K562 (cell line): Measurements from ENCODE around the gene CLDND2. TPM values are rescaled to one million over a fixed set of nuclear protein-coding genes. Genes with fewer than 3 reads are reported as not detected.

Experiments used
- BRCA1 ChIP-seq, 2 experiments: fragments of 450-650 bp in 1 of 2; sonication (generic) in 1 of 2; formaldehyde crosslinking in 1 of 2; IDR thresholded peaks; 2 replicates each; pipeline versions ENCODE4 v1.5.0 to v1.6.1; 2017 to 2020; ENCODE audit warnings: mild to moderate bottlenecking in 1 of 2, missing genetic modification reagents in 1 of 2
- CBX1 ChIP-seq: sonication (generic); IDR thresholded peaks from 2 replicates; pipeline ENCODE4 v1.6.1; 2016; ENCODE audit warnings: antibody characterized with exemption, low read depth, mild to moderate bottlenecking
- DACH1 ChIP-seq: fragments of 450-650 bp; IDR thresholded peaks from 2 replicates; pipeline ENCODE4 v1.6.1; 2018; ENCODE audit not compliant: partially characterized antibody
- E2F3 ChIP-seq: fragments of 250-450 bp; sonication (Bioruptor Pico); IDR thresholded peaks from 2 replicates; pipeline ENCODE4 v1.4.0; 2020; ENCODE audit warnings: mild to moderate bottlenecking
- STAG1 ChIP-seq: sonication (generic); formaldehyde crosslinking; IDR thresholded peaks from 2 replicates; pipeline ENCODE4 v1.5.0; 2020; ENCODE audit warnings: missing genetic modification reagents, borderline replicate concordance
- ZBTB40 ChIP-seq, 2 experiments: fragments of 450-650 bp in 1 of 2; sonication (generic) in 1 of 2; formaldehyde crosslinking in 1 of 2; IDR thresholded peaks; 2 replicates each; pipeline versions ENCODE4 v1.7.1 to v1.9.0; 2016 to 2022; ENCODE audit warnings: inconsistent platforms in 1 of 2, mild to moderate bottlenecking in 1 of 2, missing genetic modification reagents in 1 of 2
- ZNF408 ChIP-seq: fragments of 250-450 bp; sonication (Bioruptor Pico); IDR thresholded peaks from 2 replicates; pipeline ENCODE4 v1.4.0; 2020; ENCODE audit warnings: low read depth, mild to moderate bottlenecking, moderate library complexity
- ZNF431 ChIP-seq: sonication (generic); formaldehyde crosslinking; IDR thresholded peaks from 2 replicates; pipeline ENCODE4 v1.8.0; 2022; ENCODE audit warnings: mild to moderate bottlenecking, missing genetic modification reagents
- polyA plus RNA-seq, 8 experiments: library from polyadenylated mRNA; depleted of rRNA in 4 of 8; stranded (reverse) in 5 of 8; unstranded in 3 of 8; fragments of >200 nt; fragmentation: Nextera tagmentation in 2 of 8; fragmentation: Illumina TruSeq in 1 of 8; extraction: Ambion mirVana in 2 of 8; extraction: Trizol in 1 of 8; gene quantifications; 2 replicates each; pipeline versions ENCODE4 v1.2.1 to v1.2.3, GENCODE V29; 2011 to 2014; ENCODE audit warnings: inconsistent platforms in 1 of 8, missing spikeins in 1 of 8
- total RNA-seq, 7 experiments: library from RNA; depleted of rRNA in 6 of 7; stranded (reverse); fragments of >200 nt in 6 of 7; fragmentation: Illumina TruSeq in 2 of 7; extraction: Trizol in 2 of 7; gene quantifications; 2 replicates each; pipeline versions ENCODE4 v1.2.1 to v1.2.3, GENCODE V29; 2011 to 2021; ENCODE audit warnings: low replicate concordance in 1 of 7
- TF ChIP-seq, protein P1 (sequence below): sonication (generic); formaldehyde crosslinking; IDR thresholded peaks from 2 replicates; pipeline ENCODE4 v1.9.0; 2022; ENCODE audit warnings: mild to moderate bottlenecking, missing genetic modification reagents
- TF ChIP-seq, protein P2 (sequence below): fragments of 450-650 bp; formaldehyde crosslinking; IDR thresholded peaks from 2 replicates; pipeline ENCODE4 v1.4.0; 2020; ENCODE audit warnings: mild to moderate bottlenecking, mixed read lengths
- TF ChIP-seq, protein P3 (sequence below): sonication (generic); formaldehyde crosslinking; IDR thresholded peaks from 2 replicates; pipeline ENCODE4 v1.8.0; 2022; ENCODE audit warnings: mild to moderate bottlenecking, missing genetic modification reagents
- TF ChIP-seq, protein P4 (sequence below): fragments of 450-650 bp; formaldehyde crosslinking; IDR thresholded peaks from 2 replicates; pipeline ENCODE4 v1.4.0; 2022; ENCODE audit warnings: mild to moderate bottlenecking, moderate library complexity

The CLDND2 gene
- total and polyA plus RNA-seq, 9 of the 15 experiments (the other 6 are each of a cell fraction or from before 2014, with no cell fraction given), result 0.45 to 4.0 (median 1.2) TPM; not detected in 3

- TF ChIP-seq, protein P1, sequence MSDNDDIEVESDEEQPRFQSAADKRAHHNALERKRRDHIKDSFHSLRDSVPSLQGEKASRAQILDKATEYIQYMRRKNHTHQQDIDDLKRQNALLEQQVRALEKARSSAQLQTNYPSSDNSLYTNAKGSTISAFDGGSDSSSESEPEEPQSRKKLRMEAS (CRISPR knock-in tag), result peak; percentile 21; the same call in 1 of the 2 replicates
- no peak for TF ChIP-seq ZBTB40 (IDR thresholded peaks at IDR 0.05)
- TF ChIP-seq ZBTB40 (CRISPR knock-in tag; IDR thresholded peaks at IDR 0.05), result no peak
- TF ChIP-seq, protein P2, sequence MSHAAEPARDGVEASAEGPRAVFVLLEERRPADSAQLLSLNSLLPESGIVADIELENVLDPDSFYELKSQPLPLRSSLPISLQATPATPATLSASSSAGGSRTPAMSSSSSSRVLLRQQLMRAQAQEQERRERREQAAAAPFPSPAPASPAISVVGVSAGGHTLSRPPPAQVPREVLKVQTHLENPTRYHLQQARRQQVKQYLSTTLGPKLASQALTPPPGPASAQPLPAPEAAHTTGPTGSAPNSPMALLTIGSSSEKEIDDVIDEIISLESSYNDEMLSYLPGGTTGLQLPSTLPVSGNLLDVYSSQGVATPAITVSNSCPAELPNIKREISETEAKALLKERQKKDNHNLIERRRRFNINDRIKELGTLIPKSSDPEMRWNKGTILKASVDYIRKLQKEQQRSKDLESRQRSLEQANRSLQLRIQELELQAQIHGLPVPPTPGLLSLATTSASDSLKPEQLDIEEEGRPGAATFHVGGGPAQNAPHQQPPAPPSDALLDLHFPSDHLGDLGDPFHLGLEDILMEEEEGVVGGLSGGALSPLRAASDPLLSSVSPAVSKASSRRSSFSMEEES (CRISPR knock-in tag), result peak; percentile 66
- TF ChIP-seq ZNF408 (CRISPR knock-in tag), result no peak
- TF ChIP-seq STAG1, result no peak
- TF ChIP-seq CBX1, result no peak
- TF ChIP-seq BRCA1 (IDR thresholded peaks at IDR 0.05), result no peak
- no peak for TF ChIP-seq BRCA1 (CRISPR knock-in tag; IDR thresholded peaks at IDR 0.05)
- TF ChIP-seq E2F3 (CRISPR knock-in tag), result no peak
- TF ChIP-seq, protein P3, sequence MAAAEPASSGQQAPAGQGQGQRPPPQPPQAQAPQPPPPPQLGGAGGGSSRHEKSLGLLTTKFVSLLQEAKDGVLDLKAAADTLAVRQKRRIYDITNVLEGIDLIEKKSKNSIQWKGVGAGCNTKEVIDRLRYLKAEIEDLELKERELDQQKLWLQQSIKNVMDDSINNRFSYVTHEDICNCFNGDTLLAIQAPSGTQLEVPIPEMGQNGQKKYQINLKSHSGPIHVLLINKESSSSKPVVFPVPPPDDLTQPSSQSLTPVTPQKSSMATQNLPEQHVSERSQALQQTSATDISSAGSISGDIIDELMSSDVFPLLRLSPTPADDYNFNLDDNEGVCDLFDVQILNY (CRISPR knock-in tag), result no peak
- TF ChIP-seq DACH1, result no peak
- TF ChIP-seq, protein P4, sequence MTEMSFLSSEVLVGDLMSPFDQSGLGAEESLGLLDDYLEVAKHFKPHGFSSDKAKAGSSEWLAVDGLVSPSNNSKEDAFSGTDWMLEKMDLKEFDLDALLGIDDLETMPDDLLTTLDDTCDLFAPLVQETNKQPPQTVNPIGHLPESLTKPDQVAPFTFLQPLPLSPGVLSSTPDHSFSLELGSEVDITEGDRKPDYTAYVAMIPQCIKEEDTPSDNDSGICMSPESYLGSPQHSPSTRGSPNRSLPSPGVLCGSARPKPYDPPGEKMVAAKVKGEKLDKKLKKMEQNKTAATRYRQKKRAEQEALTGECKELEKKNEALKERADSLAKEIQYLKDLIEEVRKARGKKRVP (CRISPR knock-in tag), result no peak
- TF ChIP-seq ZNF431, result no peak
These were observed 45.2 kb downstream of the CLDND2 start (continued) for GRCh38 chr19:51323481-51324166.
